GM12878 (cell line): Measurements from ENCODE around the gene NINJ1.

Source experiments
- EZH2 ChIP-seq: IDR thresholded peaks from 2 replicates; pipeline ENCODE4 v1.6.1; 2012; ENCODE audit warnings: low read depth, mild to moderate bottlenecking, control low read depth, inconsistent platforms, low read length, borderline replicate concordance; ENCODE audit not compliant: control insufficient read depth
- POLR2A ChIP-seq: IDR thresholded peaks from 2 replicates; pipeline ENCODE4 v1.6.1; 2011; ENCODE audit warnings: low read depth, mild to moderate bottlenecking, low read length
- POLR2AphosphoS5 ChIP-seq: IDR thresholded peaks from 2 replicates; pipeline ENCODE4 v1.6.1; 2011; ENCODE audit warnings: mild to moderate bottlenecking, low read length, inconsistent platforms
- SP1 ChIP-seq: IDR thresholded peaks from one replicate; pipeline ENCODE4 v1.6.1; 2011; ENCODE audit warnings: low read depth, low read length
- SUZ12 ChIP-seq: fragments of 200-600 bp; sonication (generic); IDR thresholded peaks from one replicate; pipeline ENCODE4 v1.6.1; 2018; ENCODE audit warnings: antibody characterized with exemption, mild to moderate bottlenecking; ENCODE audit not compliant: unreplicated experiment
- TAF1 ChIP-seq: IDR thresholded peaks from 2 replicates; pipeline ENCODE4 v1.6.1; 2011; ENCODE audit warnings: mild to moderate bottlenecking, low read depth, low read length, borderline replicate concordance
- ZNF24 ChIP-seq: fragments of 450-650 bp; IDR thresholded peaks from 2 replicates; pipeline ENCODE4 v1.6.1; 2017; ENCODE audit warnings: antibody characterized with exemption, mild to moderate bottlenecking
- TF ChIP-seq, protein P1 (sequence below), 3 experiments: IDR thresholded peaks in 2 of 3; conservative IDR thresholded peaks in 1 of 3; 2 replicates each; pipeline ENCODE4 v1.5.1; 2011; ENCODE audit warnings: low read depth in 3 of 3, low read length in 3 of 3, mild to moderate bottlenecking in 3 of 3, control low read depth in 2 of 3, moderate library complexity in 2 of 3, inconsistent platforms in 1 of 3, mixed read lengths in 1 of 3; ENCODE audit not compliant: control insufficient read depth in 2 of 3, insufficient read depth in 1 of 3; ENCODE audit errors: extremely low read depth in 1 of 3
- TF ChIP-seq, protein P2 (sequence below): IDR thresholded peaks from 2 replicates; pipeline ENCODE4 v1.6.1; 2012; ENCODE audit warnings: low read depth, low read length, improper control_type of control experiment
- TF ChIP-seq, protein P3 (sequence below): IDR thresholded peaks from 2 replicates; pipeline ENCODE4 v1.6.1; 2012; ENCODE audit warnings: low read length, inconsistent platforms
- TF ChIP-seq, protein P4 (sequence below): fragments of 450-650 bp; IDR thresholded peaks from 2 replicates; pipeline ENCODE4 v1.6.1; 2016; ENCODE audit warnings: mild to moderate bottlenecking, moderate library complexity, borderline replicate concordance

DNA sequence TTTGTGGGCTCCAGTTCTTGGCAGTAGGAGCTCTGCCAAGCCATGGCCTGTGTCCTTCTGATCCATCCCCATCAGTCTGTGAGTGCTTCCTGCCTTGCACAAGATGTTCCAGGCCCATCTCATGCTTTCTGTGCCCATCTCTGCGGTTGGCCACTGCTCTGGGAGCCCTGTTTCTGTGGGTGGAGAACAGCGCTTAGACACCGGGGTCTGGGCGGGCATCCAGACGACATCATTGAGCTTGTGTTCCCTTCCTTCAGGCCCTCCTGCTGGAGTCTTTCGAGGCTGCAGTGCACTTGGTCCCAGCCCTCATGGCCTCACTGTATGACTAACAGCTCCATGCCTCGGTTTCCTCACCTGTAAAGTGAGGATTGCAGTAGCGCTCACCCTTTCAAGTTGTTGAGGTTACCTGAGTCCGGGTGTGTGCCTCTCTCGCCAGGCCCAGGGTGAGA, 52.9 kb downstream of the NINJ1 start:
- TF ChIP-seq, protein P1, sequence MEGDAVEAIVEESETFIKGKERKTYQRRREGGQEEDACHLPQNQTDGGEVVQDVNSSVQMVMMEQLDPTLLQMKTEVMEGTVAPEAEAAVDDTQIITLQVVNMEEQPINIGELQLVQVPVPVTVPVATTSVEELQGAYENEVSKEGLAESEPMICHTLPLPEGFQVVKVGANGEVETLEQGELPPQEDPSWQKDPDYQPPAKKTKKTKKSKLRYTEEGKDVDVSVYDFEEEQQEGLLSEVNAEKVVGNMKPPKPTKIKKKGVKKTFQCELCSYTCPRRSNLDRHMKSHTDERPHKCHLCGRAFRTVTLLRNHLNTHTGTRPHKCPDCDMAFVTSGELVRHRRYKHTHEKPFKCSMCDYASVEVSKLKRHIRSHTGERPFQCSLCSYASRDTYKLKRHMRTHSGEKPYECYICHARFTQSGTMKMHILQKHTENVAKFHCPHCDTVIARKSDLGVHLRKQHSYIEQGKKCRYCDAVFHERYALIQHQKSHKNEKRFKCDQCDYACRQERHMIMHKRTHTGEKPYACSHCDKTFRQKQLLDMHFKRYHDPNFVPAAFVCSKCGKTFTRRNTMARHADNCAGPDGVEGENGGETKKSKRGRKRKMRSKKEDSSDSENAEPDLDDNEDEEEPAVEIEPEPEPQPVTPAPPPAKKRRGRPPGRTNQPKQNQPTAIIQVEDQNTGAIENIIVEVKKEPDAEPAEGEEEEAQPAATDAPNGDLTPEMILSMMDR (IDR thresholded peaks at IDR 0.05 in 2 of 3, conservative IDR thresholded peaks at IDR 0.05 in 1 of 3; ENCODE audit: control insufficient read depth in 2 of 3, extremely low read depth in 1 of 3, insufficient read depth in 1 of 3, low read depth in 3 of 3, low read length in 3 of 3), result no peak
- TF ChIP-seq POLR2AphosphoS5 (no peak), EZH2 (no peak), TAF1 (no peak), POLR2A (no peak), SP1 (no peak), ZNF24 (no peak), SUZ12 (no peak)
- TF ChIP-seq, protein P2, sequence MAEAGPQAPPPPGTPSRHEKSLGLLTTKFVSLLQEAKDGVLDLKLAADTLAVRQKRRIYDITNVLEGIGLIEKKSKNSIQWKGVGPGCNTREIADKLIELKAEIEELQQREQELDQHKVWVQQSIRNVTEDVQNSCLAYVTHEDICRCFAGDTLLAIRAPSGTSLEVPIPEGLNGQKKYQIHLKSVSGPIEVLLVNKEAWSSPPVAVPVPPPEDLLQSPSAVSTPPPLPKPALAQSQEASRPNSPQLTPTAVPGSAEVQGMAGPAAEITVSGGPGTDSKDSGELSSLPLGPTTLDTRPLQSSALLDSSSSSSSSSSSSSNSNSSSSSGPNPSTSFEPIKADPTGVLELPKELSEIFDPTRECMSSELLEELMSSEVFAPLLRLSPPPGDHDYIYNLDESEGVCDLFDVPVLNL, result no peak
- TF ChIP-seq, protein P3, sequence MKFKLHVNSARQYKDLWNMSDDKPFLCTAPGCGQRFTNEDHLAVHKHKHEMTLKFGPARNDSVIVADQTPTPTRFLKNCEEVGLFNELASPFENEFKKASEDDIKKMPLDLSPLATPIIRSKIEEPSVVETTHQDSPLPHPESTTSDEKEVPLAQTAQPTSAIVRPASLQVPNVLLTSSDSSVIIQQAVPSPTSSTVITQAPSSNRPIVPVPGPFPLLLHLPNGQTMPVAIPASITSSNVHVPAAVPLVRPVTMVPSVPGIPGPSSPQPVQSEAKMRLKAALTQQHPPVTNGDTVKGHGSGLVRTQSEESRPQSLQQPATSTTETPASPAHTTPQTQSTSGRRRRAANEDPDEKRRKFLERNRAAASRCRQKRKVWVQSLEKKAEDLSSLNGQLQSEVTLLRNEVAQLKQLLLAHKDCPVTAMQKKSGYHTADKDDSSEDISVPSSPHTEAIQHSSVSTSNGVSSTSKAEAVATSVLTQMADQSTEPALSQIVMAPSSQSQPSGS, result no peak
- TF ChIP-seq, protein P4, sequence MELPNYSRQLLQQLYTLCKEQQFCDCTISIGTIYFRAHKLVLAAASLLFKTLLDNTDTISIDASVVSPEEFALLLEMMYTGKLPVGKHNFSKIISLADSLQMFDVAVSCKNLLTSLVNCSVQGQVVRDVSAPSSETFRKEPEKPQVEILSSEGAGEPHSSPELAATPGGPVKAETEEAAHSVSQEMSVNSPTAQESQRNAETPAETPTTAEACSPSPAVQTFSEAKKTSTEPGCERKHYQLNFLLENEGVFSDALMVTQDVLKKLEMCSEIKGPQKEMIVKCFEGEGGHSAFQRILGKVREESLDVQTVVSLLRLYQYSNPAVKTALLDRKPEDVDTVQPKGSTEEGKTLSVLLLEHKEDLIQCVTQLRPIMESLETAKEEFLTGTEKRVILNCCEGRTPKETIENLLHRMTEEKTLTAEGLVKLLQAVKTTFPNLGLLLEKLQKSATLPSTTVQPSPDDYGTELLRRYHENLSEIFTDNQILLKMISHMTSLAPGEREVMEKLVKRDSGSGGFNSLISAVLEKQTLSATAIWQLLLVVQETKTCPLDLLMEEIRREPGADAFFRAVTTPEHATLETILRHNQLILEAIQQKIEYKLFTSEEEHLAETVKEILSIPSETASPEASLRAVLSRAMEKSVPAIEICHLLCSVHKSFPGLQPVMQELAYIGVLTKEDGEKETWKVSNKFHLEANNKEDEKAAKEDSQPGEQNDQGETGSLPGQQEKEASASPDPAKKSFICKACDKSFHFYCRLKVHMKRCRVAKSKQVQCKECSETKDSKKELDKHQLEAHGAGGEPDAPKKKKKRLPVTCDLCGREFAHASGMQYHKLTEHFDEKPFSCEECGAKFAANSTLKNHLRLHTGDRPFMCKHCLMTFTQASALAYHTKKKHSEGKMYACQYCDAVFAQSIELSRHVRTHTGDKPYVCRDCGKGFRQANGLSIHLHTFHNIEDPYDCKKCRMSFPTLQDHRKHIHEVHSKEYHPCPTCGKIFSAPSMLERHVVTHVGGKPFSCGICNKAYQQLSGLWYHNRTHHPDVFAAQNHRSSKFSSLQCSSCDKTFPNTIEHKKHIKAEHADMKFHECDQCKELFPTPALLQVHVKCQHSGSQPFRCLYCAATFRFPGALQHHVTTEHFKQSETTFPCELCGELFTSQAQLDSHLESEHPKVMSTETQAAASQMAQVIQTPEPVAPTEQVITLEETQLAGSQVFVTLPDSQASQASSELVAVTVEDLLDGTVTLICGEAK, result no peak
